HepG2 (cell line): ENCODE data around the gene ADAM15. TPM values are rescaled to one million over a fixed set of nuclear protein-coding genes. Genes with fewer than 3 reads are reported as not detected.
A peak's percentile ranks its signal among the peaks of the same experiment; 100 is the strongest.

ENCODE experiments used
- CC2D1A ChIP-seq: sonication (generic); formaldehyde crosslinking; IDR thresholded peaks from 2 replicates; pipeline ENCODE4 v1.8.1; 2023; ENCODE audit warnings: mild to moderate bottlenecking, missing genetic modification reagents
- CSRNP1 ChIP-seq: sonication (generic); formaldehyde crosslinking; IDR thresholded peaks from 2 replicates; pipeline ENCODE4 v1.8.1; 2023; ENCODE audit warnings: mild to moderate bottlenecking, missing genetic modification reagents
- CTCF ChIP-seq: sonication (generic); formaldehyde crosslinking; IDR thresholded peaks from 2 replicates; pipeline ENCODE4 v1.5.0; 2020; ENCODE audit warnings: mild to moderate bottlenecking, missing genetic modification reagents, moderate library complexity
- ELF1 ChIP-seq: sonication (generic); formaldehyde crosslinking; IDR thresholded peaks from 2 replicates; pipeline ENCODE4 v1.4.0; 2020; ENCODE audit warnings: missing genetic modification reagents
- HES4 ChIP-seq: sonication (generic); formaldehyde crosslinking; IDR thresholded peaks from 2 replicates; pipeline ENCODE4 v1.9.0; 2021; ENCODE audit warnings: mild to moderate bottlenecking, missing genetic modification reagents, borderline replicate concordance
- HMG20A ChIP-seq: IDR thresholded peaks from 2 replicates; pipeline ENCODE4 v1.6.1; 2016; ENCODE audit warnings: borderline replicate concordance
- HNF4A ChIP-seq: sonication (generic); formaldehyde crosslinking; IDR thresholded peaks from 2 replicates; pipeline ENCODE4 v1.4.0; 2020; ENCODE audit warnings: missing genetic modification reagents
- HOXA3 ChIP-seq: sonication (generic); formaldehyde crosslinking; IDR thresholded peaks from 2 replicates; pipeline ENCODE4 v1.5.0; 2020; ENCODE audit warnings: missing genetic modification reagents
- IRF2 ChIP-seq: IDR thresholded peaks from 2 replicates; pipeline ENCODE4 v1.6.1; 2018; ENCODE audit warnings: missing genetic modification reagents, missing compliant biosample characterization
- KDM3A ChIP-seq: IDR thresholded peaks from 2 replicates; pipeline ENCODE4 v1.6.1; 2018; ENCODE audit warnings: low read depth, missing compliant biosample characterization
- KDM6A ChIP-seq: IDR thresholded peaks from 2 replicates; pipeline ENCODE4 v1.6.1; 2016; ENCODE audit warnings: low read depth
- MED8 ChIP-seq: sonication (generic); formaldehyde crosslinking; IDR thresholded peaks from 2 replicates; pipeline ENCODE4 v1.8.1; 2023; ENCODE audit warnings: mild to moderate bottlenecking, missing genetic modification reagents; ENCODE audit not compliant: insufficient replicate concordance
- MIER3 ChIP-seq: IDR thresholded peaks from 2 replicates; pipeline ENCODE4 v1.6.1; 2016; ENCODE audit warnings: missing compliant biosample characterization, borderline replicate concordance
- MTA3 ChIP-seq: sonication (generic); formaldehyde crosslinking; IDR thresholded peaks from 2 replicates; pipeline ENCODE4 v1.4.0; 2020; ENCODE audit warnings: missing genetic modification reagents
- MZF1 ChIP-seq: sonication (generic); formaldehyde crosslinking; IDR thresholded peaks from 2 replicates; pipeline ENCODE4 v1.8.1; 2023; ENCODE audit warnings: mild to moderate bottlenecking, missing genetic modification reagents, borderline replicate concordance
- NPAS2 ChIP-seq: sonication (generic); formaldehyde crosslinking; IDR thresholded peaks from 2 replicates; pipeline ENCODE4 v1.8.0; 2022; ENCODE audit warnings: mild to moderate bottlenecking, missing genetic modification reagents, borderline replicate concordance
- ONECUT2 ChIP-seq: sonication (generic); formaldehyde crosslinking; IDR thresholded peaks from 2 replicates; pipeline ENCODE4 v1.4.0; 2020; ENCODE audit warnings: missing genetic modification reagents
- RFX5 ChIP-seq: IDR thresholded peaks from 2 replicates; pipeline ENCODE4 v1.6.1; 2011; ENCODE audit warnings: low read depth, low read length, improper control_type of control experiment
- SALL2 ChIP-seq: sonication (generic); formaldehyde crosslinking; IDR thresholded peaks from 2 replicates; pipeline ENCODE4 v1.8.1; 2023; ENCODE audit warnings: mild to moderate bottlenecking, missing genetic modification reagents, inconsistent platforms
- SP140L ChIP-seq: sonication (generic); formaldehyde crosslinking; IDR thresholded peaks from 2 replicates; pipeline ENCODE4 v1.4.0; 2020; ENCODE audit warnings: missing genetic modification reagents, borderline replicate concordance
- TAF1 ChIP-seq: sonication (generic); formaldehyde crosslinking; IDR thresholded peaks from 2 replicates; pipeline ENCODE4 v1.4.0; 2020; ENCODE audit warnings: missing genetic modification reagents
- ZMYM4 ChIP-seq: sonication (generic); formaldehyde crosslinking; IDR thresholded peaks from 2 replicates; pipeline ENCODE4 v1.8.1; 2023; ENCODE audit warnings: mild to moderate bottlenecking, missing genetic modification reagents
- ZNF12 ChIP-seq: sonication (generic); formaldehyde crosslinking; IDR thresholded peaks from 2 replicates; pipeline ENCODE4 v1.5.0; 2020; ENCODE audit warnings: missing genetic modification reagents
- ZNF724P ChIP-seq: sonication (generic); formaldehyde crosslinking; IDR thresholded peaks from 2 replicates; pipeline ENCODE4 v1.8.0; 2022; ENCODE audit warnings: missing genetic modification reagents, borderline replicate concordance
- ZNF737 ChIP-seq: sonication (generic); formaldehyde crosslinking; IDR thresholded peaks from 2 replicates; pipeline ENCODE4 v1.5.0; 2020; ENCODE audit warnings: missing genetic modification reagents, mild to moderate bottlenecking, borderline replicate concordance
- ZNF761 ChIP-seq: sonication (generic); formaldehyde crosslinking; conservative IDR thresholded peaks from 2 replicates; pipeline ENCODE4 v1.4.0; 2020; ENCODE audit warnings: mild to moderate bottlenecking, missing genetic modification reagents
- ZSCAN21 ChIP-seq: sonication (generic); formaldehyde crosslinking; IDR thresholded peaks from 2 replicates; pipeline ENCODE4 v1.8.0; 2022; ENCODE audit warnings: mild to moderate bottlenecking, missing genetic modification reagents, moderate library complexity, borderline replicate concordance
- polyA plus RNA-seq, 8 experiments: library from polyadenylated mRNA; depleted of rRNA in 3 of 8; stranded (reverse) in 7 of 8; unstranded in 1 of 8; fragments of >200 nt; fragmentation: Illumina TruSeq in 4 of 8; extraction: Trizol in 4 of 8; gene quantifications; 2 replicates each; pipeline versions ENCODE4 v1.2.1 to v1.2.3, GENCODE V29; 2011 to 2016; ENCODE audit warnings: low read depth in 4 of 8, missing spikeins in 1 of 8, mixed read lengths in 1 of 8; ENCODE audit not compliant: insufficient read depth in 1 of 8
- total RNA-seq, 5 experiments: library from RNA; depleted of rRNA; stranded (reverse); fragments of >200 nt; fragmentation: Illumina TruSeq; extraction: Trizol; gene quantifications; 2 replicates each; pipeline ENCODE4 v1.2.3, GENCODE V29; 2016; ENCODE audit warnings: low read depth in 1 of 5
- TF ChIP-seq, protein P1 (sequence below): sonication (generic); formaldehyde crosslinking; IDR thresholded peaks from 2 replicates; pipeline ENCODE4 v1.4.0; 2020; ENCODE audit warnings: missing genetic modification reagents, low read depth, mild to moderate bottlenecking, borderline replicate concordance
- TF ChIP-seq, protein P2 (sequence below): sonication (generic); formaldehyde crosslinking; IDR thresholded peaks from 2 replicates; pipeline ENCODE4 v1.4.0; 2020; ENCODE audit warnings: missing genetic modification reagents, mild to moderate bottlenecking, borderline replicate concordance

Gene ADAM15
- total and polyA plus RNA-seq, 2 of the 13 experiments (the other 11 are each of a cell fraction or from before 2014, with no cell fraction given) = 17.9 to 25.6 TPM

DNA sequence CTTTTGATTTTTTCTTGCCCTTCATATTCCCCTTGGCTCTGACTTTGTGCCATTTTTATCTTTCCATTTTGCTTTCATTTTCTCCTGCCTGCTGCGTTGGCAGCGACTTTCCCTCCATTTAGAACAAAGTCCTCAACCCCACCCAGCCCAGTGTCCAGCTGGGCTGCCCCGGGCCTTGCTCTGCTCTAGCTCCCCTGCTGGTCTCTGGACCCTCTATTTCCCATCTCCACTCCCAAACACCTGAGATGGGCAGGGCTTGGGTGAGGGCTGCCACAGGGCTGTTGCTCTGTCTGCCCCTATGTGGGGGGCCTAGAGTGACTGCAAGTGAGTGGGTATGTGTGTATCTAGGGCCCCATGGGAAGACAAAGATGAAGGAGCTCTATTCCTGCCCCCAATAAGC, 7.3 kb upstream of the ADAM15 start (continued):
- TF ChIP-seq ZNF724P (CRISPR knock-in tag) (no peak), ZMYM4 (CRISPR knock-in tag) (no peak), MTA3 (no peak), HES4 (CRISPR knock-in tag) (no peak), CSRNP1 (CRISPR knock-in tag) (no peak), MZF1 (CRISPR knock-in tag) (no peak), HMG20A (CRISPR knock-in tag) (no peak), HNF4A (CRISPR knock-in tag) (peak; percentile 75), HOXA3 (CRISPR knock-in tag) (no peak), KDM3A (CRISPR knock-in tag) (no peak), ZSCAN21 (0 out of 2 replicates have a peak, but pooled peaks have one; percentile 36), CTCF (CRISPR knock-in tag) (0 out of 2 replicates have a peak, but pooled peaks have one; percentile 6), TAF1 (no peak), KDM6A (CRISPR knock-in tag) (no peak), ONECUT2 (CRISPR knock-in tag) (no peak), IRF2 (CRISPR knock-in tag) (peak; percentile 52), MIER3 (CRISPR knock-in tag) (no peak), MED8 (no peak), ZNF12 (no peak), NPAS2 (CRISPR knock-in tag) (no peak), ZNF737 (no peak), RFX5 (no peak), SALL2 (CRISPR knock-in tag) (no peak), ZNF761 (CRISPR knock-in tag) (no peak), ELF1 (CRISPR knock-in tag) (no peak), CC2D1A (CRISPR knock-in tag) (no peak), SP140L (no peak)
- TF ChIP-seq, protein P1, sequence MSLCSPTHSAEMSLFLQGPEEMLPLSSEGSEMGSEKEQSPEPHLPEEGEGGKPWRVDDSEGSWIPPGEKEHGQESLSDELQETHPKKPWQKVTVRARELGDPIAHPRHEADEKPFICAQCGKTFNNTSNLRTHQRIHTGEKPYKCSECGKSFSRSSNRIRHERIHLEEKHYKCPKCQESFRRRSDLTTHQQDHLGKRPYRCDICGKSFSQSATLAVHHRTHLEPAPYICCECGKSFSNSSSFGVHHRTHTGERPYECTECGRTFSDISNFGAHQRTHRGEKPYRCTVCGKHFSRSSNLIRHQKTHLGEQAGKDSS (CRISPR knock-in tag) = no peak
- TF ChIP-seq, protein P2, sequence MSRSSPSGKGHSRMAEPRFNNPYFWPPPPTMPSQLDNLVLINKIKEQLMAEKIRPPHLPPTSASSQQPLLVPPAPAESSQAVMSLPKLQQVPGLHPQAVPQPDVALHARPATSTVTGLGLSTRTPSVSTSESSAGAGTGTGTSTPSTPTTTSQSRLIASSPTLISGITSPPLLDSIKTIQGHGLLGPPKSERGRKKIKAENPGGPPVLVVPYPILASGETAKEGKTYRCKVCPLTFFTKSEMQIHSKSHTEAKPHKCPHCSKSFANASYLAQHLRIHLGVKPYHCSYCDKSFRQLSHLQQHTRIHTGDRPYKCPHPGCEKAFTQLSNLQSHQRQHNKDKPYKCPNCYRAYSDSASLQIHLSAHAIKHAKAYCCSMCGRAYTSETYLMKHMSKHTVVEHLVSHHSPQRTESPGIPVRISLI (CRISPR knock-in tag) = no peak
